NCI-H1105 (cell line): ENCODE measurements around the gene TRPV3.

Experiments used
- DNase-seq: peaks from one replicate; lab custom pipeline; 2025; lab: John Stamatoyannopoulos, UW

Gene TRPV3

DNA sequence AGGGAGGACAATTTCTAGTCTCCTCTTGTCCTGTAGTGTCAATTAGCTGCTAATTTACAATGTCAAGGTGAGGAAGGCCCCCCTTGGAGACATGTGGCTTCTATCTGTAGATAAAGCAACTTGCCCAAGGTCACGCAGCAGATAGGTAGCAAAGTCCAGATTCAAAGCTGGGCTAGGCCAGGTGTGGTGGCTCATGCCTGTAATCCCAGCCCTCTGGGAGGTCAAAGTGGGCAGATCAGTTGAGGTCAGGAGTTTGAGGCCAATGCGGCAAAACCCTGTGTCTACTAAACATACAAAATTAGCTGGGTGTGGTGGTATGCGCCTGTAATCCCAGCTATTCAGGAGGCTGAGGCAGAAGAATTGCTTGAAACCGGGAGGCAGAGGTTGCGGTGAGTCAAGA lies 11.1 kb downstream of the TRPV3 start:
- no peak for DNase-seq

DNA sequence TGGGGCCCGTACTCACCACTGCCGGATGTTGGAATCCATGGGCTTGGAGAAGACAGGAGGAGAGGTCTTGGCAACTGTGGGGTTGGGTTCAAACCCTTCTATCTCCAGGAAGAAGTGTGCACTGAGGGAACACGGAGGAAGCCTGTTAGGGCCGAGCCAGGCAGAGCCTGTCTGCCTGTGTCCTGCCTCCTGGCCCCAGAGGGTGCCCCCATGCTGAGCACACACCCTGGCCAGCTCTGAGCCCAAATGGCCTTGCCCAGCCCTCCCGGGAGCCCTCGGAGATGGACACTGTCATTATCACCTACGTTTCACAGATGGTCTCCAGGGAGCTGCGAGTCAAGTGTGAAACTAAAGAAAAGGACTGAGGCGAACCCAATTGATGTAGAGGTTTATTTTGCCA lies 12.5 kb downstream of the TRPV3 start:
- DNase-seq, result no peak

DNA sequence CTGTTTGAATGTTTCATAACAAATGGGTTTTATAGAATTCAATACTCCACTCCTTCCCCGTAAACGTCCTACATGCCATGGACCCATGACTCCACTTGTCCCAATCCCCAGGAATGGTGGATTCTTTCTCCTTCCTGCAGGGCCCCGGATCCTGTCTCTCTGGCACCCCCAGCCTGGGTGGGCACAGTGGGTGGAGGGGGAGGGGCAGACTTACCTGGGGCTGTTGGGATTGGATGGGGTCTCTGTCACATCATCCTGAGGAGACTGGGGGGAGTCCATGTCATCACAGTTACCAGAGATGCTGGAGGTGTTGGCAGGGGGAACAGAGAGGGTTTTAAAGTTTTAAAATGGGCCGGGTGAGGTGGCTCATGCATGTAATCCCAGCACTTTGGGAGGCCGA lies 13.2 kb downstream of the TRPV3 start:
- DNase-seq, result no peak

DNA sequence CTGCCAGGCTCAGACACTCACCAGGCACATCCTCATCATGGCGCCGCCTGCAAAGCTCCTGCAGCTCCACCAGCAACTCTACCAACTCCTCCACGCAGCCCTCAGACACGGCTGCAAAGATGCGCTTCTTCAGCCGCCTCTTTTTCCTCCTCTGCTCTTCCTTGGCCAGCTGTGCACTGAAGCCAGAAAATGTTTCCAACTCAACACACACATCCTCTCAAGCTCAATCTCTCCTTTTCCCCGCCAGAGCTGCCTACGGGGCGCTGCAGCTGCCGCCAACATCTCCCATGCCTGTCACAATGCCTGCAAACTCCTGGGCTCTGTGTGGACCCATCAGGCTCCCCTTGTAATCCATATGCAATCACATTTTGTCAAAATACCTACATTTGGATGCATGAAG lies 14.2 kb downstream of the TRPV3 start:
- DNase-seq, result no peak

DNA sequence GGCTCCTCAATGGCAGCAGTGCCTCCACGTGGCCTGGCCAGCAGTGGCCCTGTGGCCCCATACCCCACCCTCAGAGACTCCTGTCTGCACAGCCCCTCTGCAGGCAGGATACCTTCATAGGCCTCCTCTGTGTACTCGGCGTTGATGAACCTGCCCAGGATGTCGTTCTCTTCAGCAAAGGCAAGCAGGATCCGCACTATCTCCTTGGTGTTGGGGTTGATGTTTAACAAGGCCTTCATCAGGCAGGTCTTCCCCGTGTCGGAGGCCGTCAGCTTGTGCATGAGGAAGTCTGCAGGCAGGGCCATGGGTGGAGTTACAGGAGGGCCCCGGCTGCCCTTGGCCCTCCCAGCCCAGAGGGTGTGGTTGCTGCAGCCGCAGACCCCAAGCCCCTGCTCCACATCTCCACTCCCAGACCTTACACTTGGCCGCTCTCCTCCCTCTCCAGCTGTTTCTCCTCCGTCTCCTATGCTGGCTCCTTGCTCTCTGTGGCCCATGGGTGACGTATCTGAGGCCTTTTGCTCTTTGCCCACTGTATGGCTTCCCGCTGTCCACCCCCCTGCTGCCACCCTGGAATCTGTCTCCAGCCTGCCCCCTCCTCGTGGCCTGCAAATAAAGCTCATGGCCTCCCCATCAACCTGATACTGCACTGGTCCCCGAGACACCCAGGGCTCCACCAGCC lies 15.1 kb downstream of the TRPV3 start:
- no peak for DNase-seq

DNA sequence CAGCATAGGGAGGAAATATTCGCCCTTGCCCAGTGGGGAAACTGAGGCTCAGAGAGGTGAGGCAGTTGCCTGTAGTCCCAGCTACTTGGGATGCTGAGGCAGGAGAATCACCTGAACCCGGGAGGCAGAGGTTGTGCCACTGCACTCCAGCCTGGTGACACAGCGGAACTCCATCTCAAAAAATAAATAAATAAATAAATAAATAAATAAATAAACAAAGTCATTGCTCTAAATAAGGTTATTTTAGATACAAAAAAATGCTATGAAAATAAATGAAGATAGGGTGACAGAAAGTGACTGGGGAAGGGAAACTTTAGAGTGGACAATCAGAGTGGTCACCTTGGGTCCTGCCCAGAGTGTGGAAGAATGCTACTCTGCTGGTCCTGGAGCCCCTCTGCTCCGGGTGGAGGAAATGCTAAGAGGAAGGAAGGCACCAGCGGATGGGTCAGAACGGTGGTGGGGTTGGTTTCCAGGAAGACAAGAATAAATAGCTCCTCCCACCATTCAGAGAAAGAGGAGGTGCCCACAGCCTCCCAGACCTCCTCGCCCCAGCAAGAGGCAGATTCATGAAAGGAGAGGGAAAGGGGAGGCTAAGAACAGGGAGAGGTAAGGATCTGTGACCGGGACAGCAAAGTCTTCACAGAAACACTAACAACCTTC lies 17.6 kb downstream of the TRPV3 start:
- DNase-seq, result no peak

DNA sequence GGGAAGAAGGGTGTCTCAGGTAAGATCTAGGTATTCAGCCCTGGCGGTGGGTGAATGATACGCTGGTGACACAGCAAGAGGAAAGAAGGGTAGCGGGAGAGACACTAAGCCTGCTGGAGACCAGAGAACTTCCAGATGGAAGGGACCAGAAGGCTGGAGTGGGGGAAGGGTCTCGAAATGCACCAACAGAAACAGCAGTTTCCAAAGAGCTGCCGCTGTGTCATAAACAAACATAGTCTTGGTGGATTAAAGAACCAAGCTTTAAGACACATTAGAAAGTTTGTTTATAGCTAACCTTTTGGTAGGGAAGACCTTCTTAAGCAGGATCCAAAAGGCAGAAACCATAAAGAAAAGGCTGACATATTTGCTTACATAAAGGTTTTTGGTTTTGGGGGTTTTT lies 20.9 kb downstream of the TRPV3 start:
- no peak for DNase-seq

DNA sequence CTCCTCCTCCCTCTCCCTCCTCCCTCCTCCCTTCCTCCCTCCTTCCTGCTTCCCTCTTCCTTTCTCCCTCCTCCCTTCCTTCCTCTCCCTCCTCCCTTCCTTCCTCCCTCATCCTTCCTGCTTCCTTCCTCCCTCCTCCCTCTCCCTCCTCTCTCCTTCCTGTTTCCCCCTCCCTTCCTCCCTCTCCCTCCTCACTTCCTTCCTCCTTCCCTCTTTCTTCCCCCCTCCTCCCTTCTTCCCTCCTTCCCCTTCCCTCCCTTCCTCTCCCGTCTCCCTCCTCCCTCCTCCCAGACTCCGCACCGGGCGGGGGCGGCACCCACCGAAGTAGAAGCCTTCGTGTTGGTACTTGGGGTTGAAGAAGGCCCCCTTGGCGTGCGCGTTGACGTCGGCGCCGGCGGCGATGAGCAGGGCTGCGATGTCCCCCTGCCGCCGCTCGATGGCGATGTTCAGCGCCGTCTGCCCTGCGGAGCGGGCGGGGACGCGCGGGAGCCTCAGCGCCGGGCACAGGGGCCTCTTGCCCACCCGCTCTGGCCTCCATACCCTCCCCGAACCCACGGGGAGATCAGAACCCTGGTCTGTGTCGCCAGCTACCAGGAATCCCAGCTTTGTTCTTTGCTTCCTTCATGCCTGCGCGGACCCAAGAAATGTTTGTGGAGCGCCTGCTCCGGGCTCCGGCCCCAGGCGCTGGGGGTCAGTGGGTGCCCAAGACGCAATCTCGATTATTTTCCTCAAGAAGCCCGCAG lies 22.2 kb downstream of the TRPV3 start:
- no peak for DNase-seq

DNA sequence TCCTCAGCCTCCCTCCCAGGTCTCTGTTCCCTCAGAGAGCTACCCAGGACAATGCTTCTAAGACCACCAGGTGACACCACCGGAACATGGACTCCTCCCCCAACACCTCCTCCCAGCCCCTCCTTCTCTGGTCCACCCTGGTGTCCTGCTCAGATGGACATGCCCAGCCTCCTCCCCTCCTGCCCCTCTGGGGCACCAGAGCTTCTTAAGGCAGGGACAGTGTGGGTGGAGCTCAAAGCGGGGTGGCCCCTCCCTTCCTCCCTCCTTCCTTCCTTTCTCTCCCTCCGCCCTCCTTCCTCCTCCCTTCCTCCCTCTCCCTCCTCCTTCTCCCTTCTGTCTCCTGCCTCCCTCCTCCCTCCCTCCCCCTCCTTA lies 22.7 kb downstream of the TRPV3 start:
- DNase-seq, result no peak

DNA sequence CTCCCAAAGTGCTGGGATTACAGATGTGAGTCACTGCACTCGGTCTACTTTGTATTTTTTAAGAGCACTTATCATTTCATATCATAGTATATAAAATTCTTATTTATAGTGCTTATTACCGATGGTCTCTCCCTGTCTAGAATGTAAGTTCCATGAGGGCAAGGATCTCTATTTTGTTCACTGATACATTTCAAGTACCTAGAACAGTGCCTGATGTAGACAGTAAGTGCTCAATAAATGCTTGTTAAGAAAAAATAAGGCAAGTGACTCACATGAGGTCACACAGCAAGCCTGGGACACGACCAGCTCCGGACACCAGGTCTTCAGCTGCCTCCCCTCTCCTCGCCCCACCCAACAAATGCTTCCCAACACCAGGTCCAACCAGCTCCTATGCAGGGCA lies 23.9 kb downstream of the TRPV3 start:
- no peak for DNase-seq

DNA sequence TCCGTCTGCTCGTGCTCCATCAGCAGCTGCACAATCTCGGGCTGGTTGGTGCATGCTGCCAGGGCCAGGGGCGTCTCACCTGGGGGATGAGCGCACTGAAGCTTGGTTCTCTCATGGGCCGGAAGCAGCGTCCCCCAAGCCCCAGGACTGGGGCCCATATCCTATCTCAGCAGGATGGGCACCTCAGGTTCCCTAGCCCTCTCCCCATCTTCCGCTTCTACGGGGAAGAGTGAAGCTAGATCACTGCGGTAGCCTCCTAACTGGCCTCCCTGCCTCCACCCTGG lies 24.8 kb downstream of the TRPV3 start:
- DNase-seq, result no peak

DNA sequence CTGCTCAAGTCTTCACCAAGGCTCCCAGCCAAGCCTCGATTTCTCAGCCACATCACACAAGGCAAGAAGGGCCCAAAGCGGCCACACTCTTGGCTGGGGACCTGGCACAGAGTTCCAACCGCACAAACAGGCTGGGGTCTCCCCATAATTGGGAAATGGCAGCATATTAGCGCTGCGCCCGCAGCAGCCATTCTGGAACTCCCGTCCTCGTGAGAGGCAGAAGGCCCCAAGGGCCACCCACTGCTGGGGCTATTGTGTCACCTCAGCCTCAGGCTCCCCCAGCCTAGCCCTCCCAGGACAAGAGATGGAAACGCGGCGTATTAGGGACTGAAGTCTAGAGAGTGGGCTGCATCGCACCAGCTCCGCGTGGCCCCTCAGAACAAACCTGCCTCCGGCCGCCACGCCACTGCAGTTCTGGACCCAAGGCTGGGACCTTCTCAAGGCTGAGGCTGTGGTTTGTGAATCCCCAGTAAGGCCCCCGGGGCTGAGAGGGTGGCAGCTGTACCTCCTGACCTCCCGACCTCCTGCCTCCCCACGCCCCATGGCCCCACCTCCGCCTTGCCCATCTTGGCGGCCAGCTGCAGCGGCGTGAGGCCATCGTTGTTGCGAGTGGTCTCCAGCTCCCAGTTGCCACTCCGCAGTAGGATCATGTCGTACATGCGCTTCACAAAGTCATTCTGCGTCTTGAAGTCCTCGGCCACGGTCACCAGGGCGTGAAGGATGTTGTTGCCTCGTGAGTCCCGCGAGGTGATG lies 25.3 kb downstream of the TRPV3 start:
- DNase-seq, result no peak

DNA sequence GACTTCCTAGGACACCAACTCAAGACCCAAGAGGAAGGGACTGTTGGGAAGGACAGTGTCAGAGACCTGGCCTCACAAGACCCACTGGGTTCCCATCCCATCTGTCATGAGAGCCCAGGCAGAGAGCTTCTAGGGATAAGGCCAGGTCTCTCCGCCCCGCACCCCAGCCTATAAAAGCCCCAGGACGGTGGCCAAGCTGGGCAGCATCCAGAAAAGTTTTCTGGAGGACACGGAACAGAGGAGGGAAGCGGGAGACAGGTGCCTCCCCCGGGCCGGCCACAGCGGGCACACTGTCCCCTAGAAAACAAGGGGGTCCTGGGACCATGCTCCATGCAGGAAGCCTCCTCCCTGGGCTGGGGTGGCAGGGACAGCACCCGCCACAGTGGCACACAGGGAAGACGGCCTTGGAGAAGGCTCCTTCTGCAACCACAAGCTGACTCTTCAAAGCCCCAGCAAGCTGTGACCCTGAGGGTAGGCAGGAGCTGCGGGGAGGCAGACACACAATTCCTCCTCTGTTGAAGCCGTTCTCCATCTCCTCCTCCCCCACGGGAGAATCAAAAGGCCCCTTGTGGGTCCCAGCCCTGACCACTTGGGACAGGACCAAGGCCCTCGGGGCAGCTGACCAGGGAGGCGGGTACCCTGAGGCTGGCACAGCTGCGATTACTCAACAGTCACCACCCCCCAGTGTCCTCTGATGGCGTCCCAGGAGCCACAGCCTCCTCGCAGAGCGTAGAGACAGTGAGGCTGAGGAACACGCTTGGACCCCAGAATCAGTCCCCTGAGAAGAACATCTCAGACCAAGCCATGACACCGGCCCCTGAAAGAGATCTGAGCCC lies 26.1 kb downstream of the TRPV3 start:
- no peak for DNase-seq

DNA sequence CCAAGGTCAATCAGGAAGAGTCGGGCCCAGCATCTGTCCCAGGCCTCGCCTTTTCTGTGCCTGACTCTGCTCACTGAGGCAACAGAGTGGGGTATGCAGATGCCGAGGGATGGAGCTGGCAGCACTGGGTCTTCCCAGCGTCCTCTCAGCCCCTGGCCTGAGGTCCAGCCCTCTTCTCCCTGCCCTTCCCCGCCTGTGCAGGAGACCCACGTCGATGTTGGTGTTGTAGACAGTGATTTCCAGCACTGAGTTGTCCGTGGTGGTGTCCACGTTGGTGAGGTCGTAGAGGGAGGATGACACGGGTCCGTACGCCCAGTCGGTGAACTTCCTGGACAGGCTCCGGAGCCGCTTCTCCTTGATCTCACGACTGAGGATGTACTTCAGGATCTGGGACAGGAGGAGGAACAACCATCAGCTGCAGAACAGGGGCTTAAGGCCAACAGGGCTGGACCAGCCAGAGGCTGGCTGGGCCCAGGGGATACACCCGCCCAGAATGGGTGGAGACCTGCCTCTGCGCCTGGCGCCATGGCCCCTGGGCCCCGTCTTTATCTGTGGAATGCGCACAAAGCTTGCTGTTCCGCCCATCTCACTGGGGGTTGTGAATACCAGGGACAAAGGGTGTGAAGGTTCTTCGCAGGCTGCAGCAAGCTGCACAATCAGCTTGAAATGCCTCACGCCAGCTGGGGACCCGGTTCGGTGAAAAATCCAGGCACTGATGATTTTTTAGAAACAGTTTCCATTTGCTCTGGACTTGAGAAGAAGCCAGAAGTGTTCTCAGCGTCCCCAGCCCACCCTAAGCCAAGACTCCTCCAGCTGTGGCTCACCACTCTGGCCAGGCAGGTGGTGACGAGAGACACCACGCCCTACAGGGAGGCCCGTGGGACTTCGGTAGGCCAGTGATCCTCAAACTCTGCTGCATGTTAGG lies 27.5 kb downstream of the TRPV3 start:
- DNase-seq, result no peak

DNA sequence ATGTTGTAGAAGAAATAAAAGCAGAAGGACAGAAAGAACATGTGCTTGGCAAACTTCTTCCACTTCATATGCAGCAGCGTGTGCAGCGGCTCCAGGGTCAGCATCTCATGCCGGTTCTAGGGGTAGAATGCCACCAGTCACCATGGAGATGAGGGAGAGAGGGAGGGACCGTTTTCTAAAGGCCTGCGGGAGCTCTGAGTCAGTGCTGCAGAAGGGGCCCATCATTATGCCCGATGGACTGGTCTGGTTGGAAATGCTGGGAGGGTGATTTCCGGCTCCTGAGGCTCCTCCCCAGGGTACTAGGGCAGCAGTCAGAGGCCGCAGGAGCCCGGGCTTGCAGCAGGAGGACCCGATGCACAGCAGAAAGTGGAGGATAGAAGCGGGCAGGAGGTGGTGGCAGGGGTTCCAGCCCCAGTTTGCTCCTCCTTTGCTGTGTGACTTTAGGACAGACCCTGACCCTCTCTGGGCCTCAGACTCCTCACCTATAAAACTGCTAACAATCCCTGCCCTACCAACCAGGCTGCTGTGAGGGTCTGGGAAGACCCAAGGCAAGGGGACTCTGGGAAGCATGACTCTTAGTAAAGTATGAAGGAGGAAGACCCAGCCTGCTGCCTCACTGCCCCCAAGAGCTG lies 28.6 kb downstream of the TRPV3 start:
- DNase-seq, result no peak

DNA sequence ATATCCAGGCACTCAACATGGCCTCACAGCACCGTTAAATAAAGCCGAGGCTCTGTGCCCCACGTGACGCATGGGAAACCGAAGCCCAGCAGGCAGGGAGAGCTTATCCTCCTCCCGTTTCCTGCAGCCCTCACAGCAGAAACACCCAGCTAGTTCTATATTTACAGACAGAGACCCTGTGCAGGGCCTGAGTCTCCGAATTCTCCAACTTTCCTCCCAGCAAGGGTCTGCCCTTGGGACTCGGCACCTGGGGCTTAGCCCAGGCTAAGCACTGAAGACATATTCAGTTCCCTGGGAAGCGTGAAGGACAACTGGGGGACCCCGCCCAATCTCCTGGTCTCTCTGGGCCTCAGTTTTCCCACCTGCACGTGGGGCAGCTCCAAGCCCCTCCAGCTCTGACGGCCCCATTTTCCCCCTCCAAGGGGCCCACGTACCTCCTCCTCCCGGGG lies 29.2 kb downstream of the TRPV3 start:
- DNase-seq, result no peak

DNA sequence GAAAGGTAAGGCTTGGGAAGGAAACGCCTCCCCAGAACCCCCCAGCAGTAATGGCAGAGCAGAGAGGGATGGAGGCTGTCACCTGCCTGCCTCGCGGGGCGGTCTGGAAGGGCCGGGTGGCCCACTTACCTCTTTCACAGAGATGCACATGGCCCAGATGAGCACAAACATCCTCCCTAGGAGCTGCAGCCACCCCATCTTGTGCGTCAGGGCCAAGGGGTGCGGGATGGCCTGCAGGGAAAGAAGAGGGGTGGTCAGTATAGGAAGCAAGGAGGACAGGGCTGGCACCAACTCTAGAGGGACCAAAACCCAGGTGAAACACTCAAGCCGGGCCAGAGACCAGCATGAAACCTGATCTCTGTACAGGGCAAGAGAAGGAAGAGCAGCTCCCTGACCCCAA lies 29.7 kb downstream of the TRPV3 start:
- DNase-seq, result no peak

DNA sequence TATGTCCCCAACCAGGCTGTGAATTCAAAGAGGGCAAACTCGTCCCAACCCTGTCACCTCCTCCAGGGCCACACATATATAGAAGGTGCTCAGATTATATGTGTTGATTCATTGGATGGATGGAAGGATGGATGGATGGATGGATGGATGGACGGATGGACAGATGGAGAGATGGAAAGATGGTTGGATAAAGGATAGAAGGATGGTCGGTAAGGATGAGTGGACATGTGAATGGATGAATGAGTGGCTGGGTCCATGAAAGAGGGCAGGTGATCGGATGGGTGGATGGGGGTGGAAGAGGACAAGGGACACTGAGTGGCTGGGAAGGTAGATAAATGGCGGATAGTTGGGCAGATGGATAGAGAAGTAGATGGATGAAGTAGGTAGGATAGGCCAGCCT lies 30.1 kb downstream of the TRPV3 start:
- no peak for DNase-seq

DNA sequence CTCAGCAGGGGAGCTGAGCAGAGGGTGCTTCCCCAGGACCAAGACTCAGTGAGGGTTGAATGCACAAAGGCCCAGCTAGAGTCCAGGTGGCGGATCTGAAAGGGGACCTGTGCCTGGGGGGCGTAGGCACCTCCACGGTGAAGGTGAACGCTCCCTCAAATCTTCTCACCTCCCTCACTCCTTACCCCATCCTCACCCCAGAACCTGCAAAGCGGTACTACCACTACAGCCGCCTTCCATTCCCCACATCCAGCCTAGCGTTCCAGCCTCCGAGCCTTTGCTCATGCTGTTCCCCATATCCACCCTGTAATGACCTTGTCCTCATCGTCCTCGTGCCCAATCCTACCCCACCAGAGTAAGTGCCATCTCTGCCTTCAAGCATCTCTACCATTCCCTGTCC lies 30.6 kb downstream of the TRPV3 start:
- no peak for DNase-seq

DNA sequence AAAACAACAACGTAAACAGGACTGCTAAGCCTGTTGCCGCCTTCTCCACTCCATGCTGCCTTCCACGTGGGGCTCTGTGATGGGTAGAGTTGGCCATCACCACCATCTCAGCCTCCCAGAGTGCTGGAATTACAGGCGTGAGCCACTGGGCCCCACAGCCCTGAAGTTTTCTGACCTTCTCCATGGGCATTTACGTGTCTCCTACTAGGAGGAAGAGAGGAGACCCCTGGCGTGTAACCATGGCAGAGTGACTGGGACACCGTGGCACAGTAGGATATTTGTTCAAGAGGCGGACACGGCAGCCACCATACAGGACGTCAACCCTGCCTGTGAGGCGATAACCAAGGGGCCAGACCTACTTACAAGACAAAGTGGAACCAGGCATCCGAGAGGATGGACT lies 31.1 kb downstream of the TRPV3 start:
- no peak for DNase-seq
